ENCODE results near the gene MYBBP1A. TPM values are rescaled to one million over a fixed set of nuclear protein-coding genes. Genes with fewer than 3 reads are reported as not detected.
"Not testable (repeated sequence)": the region's sequence is repeated elsewhere in the genome, so short reads cannot be mapped to it uniquely, and the experiment has no call there.

Gene MYBBP1A, protein sequence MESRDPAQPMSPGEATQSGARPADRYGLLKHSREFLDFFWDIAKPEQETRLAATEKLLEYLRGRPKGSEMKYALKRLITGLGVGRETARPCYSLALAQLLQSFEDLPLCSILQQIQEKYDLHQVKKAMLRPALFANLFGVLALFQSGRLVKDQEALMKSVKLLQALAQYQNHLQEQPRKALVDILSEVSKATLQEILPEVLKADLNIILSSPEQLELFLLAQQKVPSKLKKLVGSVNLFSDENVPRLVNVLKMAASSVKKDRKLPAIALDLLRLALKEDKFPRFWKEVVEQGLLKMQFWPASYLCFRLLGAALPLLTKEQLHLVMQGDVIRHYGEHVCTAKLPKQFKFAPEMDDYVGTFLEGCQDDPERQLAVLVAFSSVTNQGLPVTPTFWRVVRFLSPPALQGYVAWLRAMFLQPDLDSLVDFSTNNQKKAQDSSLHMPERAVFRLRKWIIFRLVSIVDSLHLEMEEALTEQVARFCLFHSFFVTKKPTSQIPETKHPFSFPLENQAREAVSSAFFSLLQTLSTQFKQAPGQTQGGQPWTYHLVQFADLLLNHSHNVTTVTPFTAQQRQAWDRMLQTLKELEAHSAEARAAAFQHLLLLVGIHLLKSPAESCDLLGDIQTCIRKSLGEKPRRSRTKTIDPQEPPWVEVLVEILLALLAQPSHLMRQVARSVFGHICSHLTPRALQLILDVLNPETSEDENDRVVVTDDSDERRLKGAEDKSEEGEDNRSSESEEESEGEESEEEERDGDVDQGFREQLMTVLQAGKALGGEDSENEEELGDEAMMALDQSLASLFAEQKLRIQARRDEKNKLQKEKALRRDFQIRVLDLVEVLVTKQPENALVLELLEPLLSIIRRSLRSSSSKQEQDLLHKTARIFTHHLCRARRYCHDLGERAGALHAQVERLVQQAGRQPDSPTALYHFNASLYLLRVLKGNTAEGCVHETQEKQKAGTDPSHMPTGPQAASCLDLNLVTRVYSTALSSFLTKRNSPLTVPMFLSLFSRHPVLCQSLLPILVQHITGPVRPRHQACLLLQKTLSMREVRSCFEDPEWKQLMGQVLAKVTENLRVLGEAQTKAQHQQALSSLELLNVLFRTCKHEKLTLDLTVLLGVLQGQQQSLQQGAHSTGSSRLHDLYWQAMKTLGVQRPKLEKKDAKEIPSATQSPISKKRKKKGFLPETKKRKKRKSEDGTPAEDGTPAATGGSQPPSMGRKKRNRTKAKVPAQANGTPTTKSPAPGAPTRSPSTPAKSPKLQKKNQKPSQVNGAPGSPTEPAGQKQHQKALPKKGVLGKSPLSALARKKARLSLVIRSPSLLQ (N-terminal part only)
- total RNA-seq: 47.9 and 48.5 TPM in 2 replicates
- long read RNA-seq: 0 reads

GRCh38 chr17:4554997-4555799 is at the start of gene MYBBP1A:
Gene MYBBP1A, minus strand, starts transcription at chr17:4555384. Its CDS starts 60 bp downstream, at chr17:4555324.
- Mint-ChIP-seq H3K9me3 (ENCODE audit: unreplicated experiment) (no peaks in the 10 kb centered on the region), H3K36me3 (ENCODE audit: unreplicated experiment) (peaks cover 14% of the 10 kb centered on the region), H3K4me3 (ENCODE audit: unreplicated experiment) (peak within 1 kb of the TSS; percentile 91), H3K4me1 (ENCODE audit: unreplicated experiment) (peaks cover 25% of the 10 kb centered on the region), H3K27me3 (ENCODE audit: unreplicated experiment) (no peaks in the 10 kb centered on the region), H3K27ac (ENCODE audit: unreplicated experiment) (peak within 1 kb of the TSS; percentile 93)
- TF ChIP-seq CTCF (IDR thresholded peaks at IDR 0.05): peak; percentile 52
- peak; percentile 99 for DNase-seq (ENCODE audit: extremely low spot score, unreplicated experiment)

- H3K4me3 Mint-ChIP-seq (ENCODE audit: unreplicated experiment); H3K9me3 Mint-ChIP-seq (ENCODE audit: unreplicated experiment); H3K36me3 Mint-ChIP-seq (ENCODE audit: unreplicated experiment); DNase-seq (ENCODE audit: extremely low spot score, unreplicated experiment): not testable (repeated sequence)
- H3K27ac Mint-ChIP-seq (ENCODE audit: unreplicated experiment): peak overlapping the region; percentile 77
- peaks cover 13% of the 10 kb centered on the region for H3K27me3 Mint-ChIP-seq (ENCODE audit: unreplicated experiment)
- peaks cover 61% of the 10 kb centered on the region for H3K4me1 Mint-ChIP-seq (ENCODE audit: unreplicated experiment)
Measured at GRCh38 chr17:4604736-4605135, 49.6 kb upstream of the MYBBP1A start.

DNA sequence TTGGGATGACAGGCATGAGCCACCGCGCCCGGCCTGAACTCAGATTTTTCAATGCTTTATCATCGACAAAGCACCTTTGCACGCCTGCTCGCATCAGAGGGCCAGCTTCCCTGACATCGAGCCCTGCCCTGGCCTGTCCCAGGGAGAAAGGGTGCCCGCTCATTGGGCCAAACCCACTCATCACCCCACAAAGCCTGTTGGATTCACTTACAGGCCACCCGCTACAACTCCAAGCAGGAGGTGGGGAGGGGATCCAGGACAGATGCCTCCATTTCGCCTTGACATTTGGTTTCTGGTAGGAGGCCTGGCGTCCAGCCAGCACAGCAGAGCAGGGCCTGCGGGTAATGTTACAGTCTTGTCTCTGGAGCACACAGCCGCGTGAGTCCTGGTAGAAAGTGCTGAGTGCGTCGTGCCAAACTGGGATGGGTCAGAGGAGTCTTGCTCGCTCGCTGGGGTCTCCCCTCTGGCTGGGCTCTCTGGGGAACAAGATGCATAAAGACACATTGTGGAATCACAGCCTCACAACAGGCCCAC is 49.0 kb upstream of the MYBBP1A start:
- peak overlapping the region; percentile 77 for H3K27ac Mint-ChIP-seq (ENCODE audit: unreplicated experiment)
- H3K9me3 Mint-ChIP-seq (ENCODE audit: unreplicated experiment): no peaks in the 10 kb centered on the region
- DNase-seq (ENCODE audit: extremely low spot score, unreplicated experiment): peak; percentile 91
- peaks cover 66% of the 10 kb centered on the region for H3K4me1 Mint-ChIP-seq (ENCODE audit: unreplicated experiment)
- peak overlapping the region; percentile 3 for H3K4me3 Mint-ChIP-seq (ENCODE audit: unreplicated experiment)
- no peaks in the 10 kb centered on the region for H3K36me3 Mint-ChIP-seq (ENCODE audit: unreplicated experiment)
- peaks cover 13% of the 10 kb centered on the region for H3K27me3 Mint-ChIP-seq (ENCODE audit: unreplicated experiment)
- TF ChIP-seq CTCF (IDR thresholded peaks at IDR 0.05): no peak

- Mint-ChIP-seq H3K9me3 (ENCODE audit: unreplicated experiment) (no peaks in the 10 kb centered on the region), H3K27ac (ENCODE audit: unreplicated experiment) (no peak overlapping the region), H3K27me3 (ENCODE audit: unreplicated experiment) (peaks cover 17% of the 10 kb centered on the region)
Measured at GRCh38 chr17:4602041-4602440, 46.9 kb upstream of the MYBBP1A start.

More at GRCh38 chr17:4602041-4602440, 46.9 kb upstream of the MYBBP1A start:
- no peak for TF ChIP-seq CTCF (IDR thresholded peaks at IDR 0.05)
- H3K36me3 Mint-ChIP-seq (ENCODE audit: unreplicated experiment): peaks cover 2% of the 10 kb centered on the region
- peaks cover 51% of the 10 kb centered on the region for H3K4me1 Mint-ChIP-seq (ENCODE audit: unreplicated experiment)
- no peak for DNase-seq (ENCODE audit: extremely low spot score, unreplicated experiment)
- H3K4me3 Mint-ChIP-seq (ENCODE audit: unreplicated experiment): no peak overlapping the region
